H9 (cell line): ENCODE results near the gene GMCL1. TPM values are rescaled to one million over a fixed set of nuclear protein-coding genes. Genes with fewer than 3 reads are reported as not detected.

Experiments
- DNase-seq: peaks from one replicate; pipeline ENCODE4 v3.0.0-alpha.2; 2017
- H2AFZ ChIP-seq: one replicate; pipeline ENCODE4 v1.6.1; 2013; ENCODE audit warnings: mild to moderate bottlenecking, low read length, control low read depth, moderate library complexity
- H2AK5ac ChIP-seq: 2 replicates; pipeline ENCODE4 v1.6.1; 2013; ENCODE audit warnings: low read length, control low read depth, mixed read lengths; ENCODE audit not compliant: insufficient read length
- H2BK120ac ChIP-seq: one replicate; pipeline ENCODE4 v1.6.1; 2013; ENCODE audit warnings: low read depth, mild to moderate bottlenecking, low read length, control low read depth, inconsistent platforms; ENCODE audit not compliant: poor library complexity, severe bottlenecking
- H2BK12ac ChIP-seq: 2 replicates; pipeline ENCODE4 v1.6.1; 2013; ENCODE audit warnings: low read length, control low read depth, mixed read lengths, low read depth; ENCODE audit not compliant: insufficient read length
- H2BK15ac ChIP-seq: 2 replicates; pipeline ENCODE4 v1.6.1; 2013; ENCODE audit warnings: low read depth, low read length, control low read depth
- H2BK20ac ChIP-seq: one replicate; pipeline ENCODE4 v1.6.1; 2013; ENCODE audit warnings: low read depth, mild to moderate bottlenecking, low read length, control low read depth, inconsistent platforms; ENCODE audit not compliant: poor library complexity, severe bottlenecking
- H2BK5ac ChIP-seq: 2 replicates; pipeline ENCODE4 v1.6.1; 2013; ENCODE audit warnings: low read length, control low read depth, mixed read lengths; ENCODE audit not compliant: insufficient read length
- H3K14ac ChIP-seq: 2 replicates; pipeline ENCODE4 v1.6.1; 2013; ENCODE audit warnings: low read length, control low read depth; ENCODE audit not compliant: insufficient read depth
- H3K18ac ChIP-seq: 2 replicates; pipeline ENCODE4 v1.6.1; 2013; ENCODE audit warnings: low read depth, mild to moderate bottlenecking, mixed read lengths, low read length, control low read depth; ENCODE audit not compliant: insufficient read length
- H3K23ac ChIP-seq: 2 replicates; pipeline ENCODE4 v1.6.1; 2013; ENCODE audit warnings: low read length, control low read depth, mixed read lengths, low read depth; ENCODE audit not compliant: insufficient read length
- H3K23me2 ChIP-seq: 2 replicates; pipeline ENCODE4 v1.6.1; 2013; ENCODE audit warnings: low read depth, mild to moderate bottlenecking, mixed read lengths, low read length, control low read depth; ENCODE audit not compliant: insufficient read length, poor library complexity, severe bottlenecking
- H3K27ac ChIP-seq: 2 replicates; pipeline ENCODE4 v1.5.1; 2013; ENCODE audit warnings: low read length, control low read depth, mixed read lengths, low read depth; ENCODE audit not compliant: insufficient read length
- H3K27me3 ChIP-seq: 2 replicates; pipeline ENCODE4 v1.6.1; 2013; ENCODE audit warnings: low read length, control low read depth, inconsistent platforms; ENCODE audit not compliant: insufficient read depth
- H3K4ac ChIP-seq: 2 replicates; pipeline ENCODE4 v1.6.1; 2013; ENCODE audit warnings: low read depth, mild to moderate bottlenecking, control low read depth, inconsistent platforms, low read length, moderate library complexity
- H3K4me1 ChIP-seq: 2 replicates; pipeline ENCODE4 v1.6.1; 2013; ENCODE audit warnings: low read length, control low read depth, inconsistent platforms; ENCODE audit not compliant: insufficient read depth
- H3K4me2 ChIP-seq: 2 replicates; pipeline ENCODE4 v1.6.1; 2013; ENCODE audit warnings: low read length, control low read depth, mixed read lengths; ENCODE audit not compliant: insufficient read length, insufficient read depth
- H3K56ac ChIP-seq: 2 replicates; pipeline ENCODE4 v1.6.1; 2013; ENCODE audit warnings: low read depth, mild to moderate bottlenecking, mixed read lengths, low read length, control low read depth; ENCODE audit not compliant: insufficient read length
- H3K79me1 ChIP-seq: 2 replicates; pipeline ENCODE4 v1.6.1; 2013; ENCODE audit warnings: low read depth, mild to moderate bottlenecking, moderate library complexity, low read length, control low read depth, inconsistent platforms; ENCODE audit not compliant: insufficient read depth, poor library complexity, severe bottlenecking
- H3K79me2 ChIP-seq: 2 replicates; pipeline ENCODE4 v1.6.1; 2013; ENCODE audit warnings: low read length, control low read depth, inconsistent platforms; ENCODE audit not compliant: insufficient read depth
- H3K9ac ChIP-seq: 2 replicates; pipeline ENCODE4 v1.6.1; 2013; ENCODE audit warnings: low read length, control low read depth, mixed read lengths; ENCODE audit not compliant: insufficient read length; ENCODE audit errors: extremely low read depth
- H3K9me3 ChIP-seq: one replicate; pipeline ENCODE4 v1.6.1; 2013; ENCODE audit warnings: low read depth, low read length, inconsistent platforms; ENCODE audit not compliant: control insufficient read depth
- H3T11ph ChIP-seq: one replicate; pipeline ENCODE4 v1.6.1; 2013; ENCODE audit warnings: mild to moderate bottlenecking, low read length, control low read depth, inconsistent platforms
- H4K20me1 ChIP-seq: one replicate; pipeline ENCODE4 v1.6.1; 2013; ENCODE audit not compliant: control insufficient read depth, insufficient read length, insufficient read depth
- H4K5ac ChIP-seq: 2 replicates; pipeline ENCODE4 v1.6.1; 2013; ENCODE audit warnings: low read depth, mild to moderate bottlenecking, mixed read lengths, low read length, control low read depth; ENCODE audit not compliant: insufficient read length
- H4K8ac ChIP-seq: replicated peaks from 2 replicates; pipeline ENCODE4 v1.6.1; 2013; ENCODE audit warnings: low read length, control low read depth, mixed read lengths, low read depth; ENCODE audit not compliant: insufficient read length
- H4K91ac ChIP-seq: 2 replicates; pipeline ENCODE4 v1.6.1; 2013; ENCODE audit warnings: low read depth, mild to moderate bottlenecking, moderate library complexity, mixed read lengths, low read length, control low read depth; ENCODE audit not compliant: insufficient read length
- H3K27ac Mint-ChIP-seq, 3 experiments: 2 replicates in 2 of 3; 3 replicates in 1 of 3; pipeline ENCODE4 v1.8.0; 2020 to 2021; ENCODE audit warnings: mixed read lengths in 3 of 3, mild to moderate bottlenecking in 1 of 3, moderate library complexity in 1 of 3
- H3K27me3 Mint-ChIP-seq: 2 replicates; pipeline ENCODE4 v1.8.0; 2021; ENCODE audit warnings: low read depth, mild to moderate bottlenecking, moderate library complexity, mixed read lengths
- H3K36me3 Mint-ChIP-seq, 3 experiments: 2 replicates in 2 of 3; 3 replicates in 1 of 3; pipeline ENCODE4 v1.8.0; 2020 to 2021; ENCODE audit warnings: low read depth in 3 of 3, mixed read lengths in 3 of 3; ENCODE audit not compliant: insufficient read depth in 1 of 3
- H3K4me1 Mint-ChIP-seq, 2 experiments: 2 replicates each; pipeline ENCODE4 v1.8.0; 2020; ENCODE audit warnings: mixed read lengths in 2 of 2
- H3K4me3 Mint-ChIP-seq, 2 experiments: 2 replicates in 1 of 2; 3 replicates in 1 of 2; pipeline ENCODE4 v1.8.0; 2020 to 2021; ENCODE audit warnings: mild to moderate bottlenecking in 2 of 2, mixed read lengths in 2 of 2, moderate library complexity in 1 of 2
- H3K9me3 Mint-ChIP-seq, 2 experiments: 2 replicates in 1 of 2; 3 replicates in 1 of 2; pipeline ENCODE4 v1.8.0; 2020; ENCODE audit warnings: mild to moderate bottlenecking in 2 of 2, mixed read lengths in 2 of 2, moderate library complexity in 1 of 2
- WGBS: extraction: QIAGEN DNeasy Blood & Tissue Kit; methylation state at CpG from one replicate; pipeline ENCODE4 v1.1.7; 2013; ENCODE audit warnings: missing lambda C conversion rate, low lambda C conversion rate, mixed read lengths; ENCODE audit not compliant: insufficient read length; ENCODE audit errors: extremely low coverage; 5-methylcytosine and 5-hydroxymethylcytosine counted together
- total RNA-seq: library from RNA; stranded (reverse); gene quantifications from 2 replicates; pipeline ENCODE4 v1.2.1, GENCODE V29; 2021
- TF ChIP-seq, protein P1 (sequence below): fragments of 200-600 bp; sonication (generic); conservative IDR thresholded peaks from 3 replicates; pipeline ENCODE4 v1.8.0; 2021; ENCODE audit warnings: antibody characterized with exemption, mild to moderate bottlenecking

Gene GMCL1
- total RNA-seq, 1 experiment from 2014 or later: 18.6 TPM

DNA sequence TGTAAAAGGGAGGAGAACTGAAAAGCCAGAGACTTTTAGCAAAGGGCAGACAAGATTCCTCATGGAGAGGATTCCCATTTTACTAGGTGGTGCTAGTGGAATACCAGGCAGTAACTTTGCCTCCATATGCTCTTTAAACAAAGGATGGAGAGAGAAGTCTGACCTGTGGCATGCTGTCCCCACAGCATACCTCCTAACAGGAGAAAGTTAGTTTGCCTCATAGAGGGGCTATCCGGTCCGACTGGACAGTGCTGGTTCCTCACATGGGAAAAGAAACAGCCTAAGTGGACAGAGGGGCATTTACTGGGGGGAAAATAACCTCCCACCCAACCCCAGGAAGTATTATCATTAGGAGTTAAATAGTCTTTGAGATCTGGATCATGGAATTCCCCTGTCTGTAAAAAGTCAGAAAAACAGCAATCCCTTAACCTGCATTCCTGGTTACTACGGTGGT is 31.6 kb upstream of the GMCL1 start:
- Histone ChIP-seq H3K18ac (no peak overlapping the region), H4K91ac (no peak overlapping the region), H3K23me2 (no peaks in the 10 kb centered on the region), H2BK120ac (no peak overlapping the region), H3K4me1 (peaks cover 3% of the 10 kb centered on the region; the same call in 1 of the 2 replicates), H3K4me2 (no peak overlapping the region), H3K27me3 (no peaks in the 10 kb centered on the region; the same call in 1 of the 2 replicates), H2BK15ac (no peak overlapping the region), H3K14ac (no peak overlapping the region), H2BK20ac (no peak overlapping the region), H4K5ac (no peak overlapping the region), H2BK5ac (no peak overlapping the region), H2BK12ac (no peak overlapping the region), H3K4ac (no peak overlapping the region), H3K27ac (no peak overlapping the region), H4K20me1 (no peaks in the 10 kb centered on the region), H3K9me3 (no peaks in the 10 kb centered on the region), H3K56ac (no peak overlapping the region), H2AK5ac (no peak overlapping the region), H3T11ph (no peak overlapping the region), H4K8ac (no peak overlapping the region), H3K9ac (peak overlapping the region; percentile 17), H2AFZ (no peak overlapping the region), H3K79me1 (no peaks in the 10 kb centered on the region), H3K23ac (no peak overlapping the region), H3K79me2 (no peaks in the 10 kb centered on the region)
- Mint-ChIP-seq H3K9me3 (no peaks in the 10 kb centered on the region), H3K4me3 (no peak overlapping the region), H3K36me3 (no peaks in the 10 kb centered on the region), H3K4me1 (peaks cover 26 to 35% of the 10 kb centered on the region in 2 experiments), H3K27ac (no peak overlapping the region; a peak in 1 of 7 replicates), H3K27me3 (no peaks in the 10 kb centered on the region)
- no peak for DNase-seq
- WGBS: no CpG with 5 or more reads among the region's 3 CpGs
- TF ChIP-seq, protein P1, sequence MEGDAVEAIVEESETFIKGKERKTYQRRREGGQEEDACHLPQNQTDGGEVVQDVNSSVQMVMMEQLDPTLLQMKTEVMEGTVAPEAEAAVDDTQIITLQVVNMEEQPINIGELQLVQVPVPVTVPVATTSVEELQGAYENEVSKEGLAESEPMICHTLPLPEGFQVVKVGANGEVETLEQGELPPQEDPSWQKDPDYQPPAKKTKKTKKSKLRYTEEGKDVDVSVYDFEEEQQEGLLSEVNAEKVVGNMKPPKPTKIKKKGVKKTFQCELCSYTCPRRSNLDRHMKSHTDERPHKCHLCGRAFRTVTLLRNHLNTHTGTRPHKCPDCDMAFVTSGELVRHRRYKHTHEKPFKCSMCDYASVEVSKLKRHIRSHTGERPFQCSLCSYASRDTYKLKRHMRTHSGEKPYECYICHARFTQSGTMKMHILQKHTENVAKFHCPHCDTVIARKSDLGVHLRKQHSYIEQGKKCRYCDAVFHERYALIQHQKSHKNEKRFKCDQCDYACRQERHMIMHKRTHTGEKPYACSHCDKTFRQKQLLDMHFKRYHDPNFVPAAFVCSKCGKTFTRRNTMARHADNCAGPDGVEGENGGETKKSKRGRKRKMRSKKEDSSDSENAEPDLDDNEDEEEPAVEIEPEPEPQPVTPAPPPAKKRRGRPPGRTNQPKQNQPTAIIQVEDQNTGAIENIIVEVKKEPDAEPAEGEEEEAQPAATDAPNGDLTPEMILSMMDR: no peak
